IMR-90 (cell line): ENCODE data around the gene HPN. TPM values are rescaled to one million over a fixed set of nuclear protein-coding genes. Genes with fewer than 3 reads are reported as not detected.

Experiments used
- ATAC-seq: fragments of 200-7000 bp; cut with Tn5 transposase; 2 replicates; pipeline ENCODE4 v1.9.1; 2020; ENCODE audit warnings: low read depth, mild to moderate bottlenecking, moderate library complexity
- BruUV-seq: library from RNA; stranded (reverse); fragments of 400-500 nt; replicated peaks from 2 replicates; lab custom pipeline; 2021; lab: Mats Ljungman, UMichigan
- CTCF ChIA-PET: fragments of 300-600 bp; formaldehyde crosslinking; extraction: SDS; loops from one replicate; lab custom pipeline; 2021; ENCODE audit warnings: antibody characterized with exemption; lab: Yijun Ruan, JAX
- POLR2A ChIA-PET: fragments of 300-600 bp; sonication (Branson Sonifier 250); formaldehyde crosslinking; loops from one replicate; lab custom pipeline; 2022; ENCODE audit warnings: antibody characterized with exemption; ENCODE audit not compliant: unreplicated experiment; lab: Charles Lee
- DNase-seq: peaks from one replicate; pipeline ENCODE4 v3.0.0; 2013
- H2AFZ ChIP-seq: replicated peaks from 2 replicates; pipeline ENCODE3; 2013; ENCODE audit warnings: low read length, mild to moderate bottlenecking; ENCODE audit not compliant: poor library complexity
- H2AK5ac ChIP-seq: 2 replicates; pipeline ENCODE4 v1.6.1; 2013; ENCODE audit warnings: low read depth, low read length, inconsistent platforms
- H2AK9ac ChIP-seq: replicated peaks from 2 replicates; pipeline ENCODE3; 2013; ENCODE audit warnings: mild to moderate bottlenecking, low read depth, low read length, moderate library complexity; ENCODE audit not compliant: poor library complexity
- H2BK120ac ChIP-seq: 2 replicates; pipeline ENCODE4 v1.6.1; 2013; ENCODE audit warnings: low read depth, low read length, inconsistent platforms
- H2BK15ac ChIP-seq: 3 replicates; pipeline ENCODE4 v1.6.1; 2013; ENCODE audit warnings: low read depth, low read length, inconsistent platforms
- H2BK20ac ChIP-seq: 2 replicates; pipeline ENCODE4 v1.6.1; 2013; ENCODE audit warnings: low read depth, mild to moderate bottlenecking, inconsistent platforms, low read length, moderate library complexity
- H2BK5ac ChIP-seq: 2 replicates; pipeline ENCODE4 v1.6.1; 2013; ENCODE audit warnings: mild to moderate bottlenecking, low read depth, low read length, inconsistent platforms; ENCODE audit not compliant: poor library complexity, severe bottlenecking
- H3K14ac ChIP-seq: replicated peaks from 2 replicates; pipeline ENCODE4 v1.6.1; 2013; ENCODE audit warnings: low read depth, low read length, inconsistent platforms
- H3K18ac ChIP-seq: 2 replicates; pipeline ENCODE4 v1.6.1; 2013; ENCODE audit warnings: low read depth, low read length, control low read depth
- H3K23ac ChIP-seq: 2 replicates; pipeline ENCODE4 v1.6.1; 2013; ENCODE audit warnings: low read depth, low read length, inconsistent platforms
- H3K27ac ChIP-seq: 2 replicates; pipeline ENCODE4 v1.5.1; 2013; ENCODE audit warnings: mild to moderate bottlenecking, control low read depth, low read length; ENCODE audit not compliant: insufficient read depth
- H3K27me3 ChIP-seq: 2 replicates; pipeline ENCODE4 v1.6.1; 2013; ENCODE audit warnings: low read length; ENCODE audit not compliant: control insufficient read depth, insufficient read depth
- H3K36me3 ChIP-seq: 2 replicates; pipeline ENCODE4 v1.6.1; 2013; ENCODE audit warnings: low read length, mixed read lengths; ENCODE audit not compliant: control insufficient read depth, insufficient read depth
- H3K4ac ChIP-seq: 2 replicates; pipeline ENCODE4 v1.6.1; 2013; ENCODE audit warnings: low read depth, low read length, inconsistent platforms
- H3K4me1 ChIP-seq: 2 replicates; pipeline ENCODE4 v1.6.1; 2013; ENCODE audit warnings: low read length, mixed read lengths; ENCODE audit not compliant: control insufficient read depth, insufficient read depth
- H3K4me2 ChIP-seq: 2 replicates; pipeline ENCODE4 v1.6.1; 2013; ENCODE audit warnings: low read depth, mild to moderate bottlenecking, control low read depth, low read length, moderate library complexity
- H3K4me3 ChIP-seq: 2 replicates; pipeline ENCODE4 v1.5.1; 2013; ENCODE audit warnings: low read depth, mild to moderate bottlenecking, control low read depth, low read length, moderate library complexity; ENCODE audit not compliant: insufficient read depth
- H3K56ac ChIP-seq: 2 replicates; pipeline ENCODE4 v1.6.1; 2013; ENCODE audit warnings: low read length, inconsistent platforms; ENCODE audit not compliant: insufficient read depth; ENCODE audit errors: extremely low read depth
- H3K79me1 ChIP-seq, 2 experiments: 2 replicates each; pipeline ENCODE4 v1.6.1; 2013; ENCODE audit warnings: low read length in 2 of 2, inconsistent platforms in 1 of 2, low read depth in 1 of 2
- H3K9ac ChIP-seq: 2 replicates; pipeline ENCODE4 v1.6.1; 2013; ENCODE audit warnings: low read depth, low read length, control low read depth
- H3K9me1 ChIP-seq: 2 replicates; pipeline ENCODE4 v1.6.1; 2013; ENCODE audit warnings: low read length, inconsistent platforms; ENCODE audit not compliant: insufficient read depth
- H3K9me3 ChIP-seq: 2 replicates; pipeline ENCODE4 v1.6.1; 2013; ENCODE audit warnings: low read length; ENCODE audit not compliant: control insufficient read depth, insufficient read depth
- H4K20me1 ChIP-seq: 2 replicates; pipeline ENCODE4 v1.6.1; 2013; ENCODE audit warnings: low read length, inconsistent platforms; ENCODE audit not compliant: insufficient read depth
- H4K5ac ChIP-seq: 2 replicates; pipeline ENCODE4 v1.6.1; 2013; ENCODE audit warnings: mild to moderate bottlenecking, low read depth, low read length, control low read depth
- H4K8ac ChIP-seq, 2 experiments: 2 replicates each; pipeline ENCODE4 v1.6.1; 2013; ENCODE audit warnings: low read depth in 2 of 2, low read length in 2 of 2, control low read depth in 1 of 2, inconsistent platforms in 1 of 2
- H4K91ac ChIP-seq: 2 replicates; pipeline ENCODE4 v1.6.1; 2013; ENCODE audit warnings: low read depth, low read length, inconsistent platforms; ENCODE audit not compliant: insufficient read depth
- BHLHE40 ChIP-seq: fragments of 150-350 bp; IDR thresholded peaks from 2 replicates; pipeline ENCODE4 v1.6.1; 2016; ENCODE audit warnings: mild to moderate bottlenecking, low read depth, low read length
- MAFK ChIP-seq: IDR thresholded peaks from 2 replicates; pipeline ENCODE4 v1.6.1; 2012; ENCODE audit warnings: low read depth, low read length, improper control_type of control experiment
- MAZ ChIP-seq: IDR thresholded peaks from 2 replicates; pipeline ENCODE4 v1.6.1; 2012; ENCODE audit warnings: low read depth, mild to moderate bottlenecking, low read length, improper control_type of control experiment, moderate library complexity, borderline replicate concordance
- NFE2L2 ChIP-seq: fragments of 150-350 bp; IDR thresholded peaks from 2 replicates; pipeline ENCODE4 v1.6.1; 2016; ENCODE audit warnings: low read depth, mild to moderate bottlenecking, low read length
- RAD21 ChIP-seq: IDR thresholded peaks from 2 replicates; pipeline ENCODE4 v1.6.1; 2012; ENCODE audit warnings: low read length, improper control_type of control experiment
- RCOR1 ChIP-seq: IDR thresholded peaks from 2 replicates; pipeline ENCODE4 v1.6.1; 2012; ENCODE audit warnings: mild to moderate bottlenecking, low read length, improper control_type of control experiment; ENCODE audit not compliant: insufficient replicate concordance
- SMC3 ChIP-seq: fragments of 150-350 bp; IDR thresholded peaks from 2 replicates; pipeline ENCODE4 v1.6.1; 2016; ENCODE audit warnings: low read depth, mild to moderate bottlenecking, antibody characterized with exemption, low read length, moderate library complexity
- WGBS, 2 experiments: methylation state at CpG; one replicate each; pipeline versions ENCODE4 v1.1.5 to v1.1.7; 2013; ENCODE audit warnings: missing lambda C conversion rate in 2 of 2; ENCODE audit not compliant: insufficient read length in 1 of 2; ENCODE audit errors: extremely low coverage in 2 of 2; 5-methylcytosine and 5-hydroxymethylcytosine counted together
- dilution Hi-C: fragments of 300-500 bp; cut with HindIII; formaldehyde crosslinking; loops from one replicate; pipeline ENCODE4 v1.14.3; 2018; ENCODE audit warnings: low sequenced_read_pairs; ENCODE audit not compliant: unreplicated experiment
- in situ Hi-C: fragments of 300-500 bp; cut with MboI; formaldehyde crosslinking; loops from 3 replicates; pipeline ENCODE4 v1.14.3; 2019; ENCODE audit warnings: low sequenced_read_pairs, inconsistent platforms, mixed read lengths
- intact Hi-C: fragments of 100-400 bp; cut with micrococcal nuclease; formaldehyde crosslinking; loops from 2 replicates; pipeline ENCODE4 v1.10.0; 2022
- polyA plus RNA-seq, 3 experiments: library from polyadenylated mRNA; depleted of rRNA; stranded (reverse); fragments of >200 nt; gene quantifications; 2 replicates each; pipeline ENCODE4 v1.2.3, GENCODE V29; 2012; ENCODE audit warnings: low replicate concordance in 1 of 3
- total RNA-seq: library from RNA; depleted of rRNA; stranded (reverse); fragments of >200 nt; gene quantifications from 2 replicates; pipeline ENCODE4 v1.2.3, GENCODE V29; 2012
- TF ChIP-seq, protein P1 (sequence below): fragments of 150-350 bp; IDR thresholded peaks from 2 replicates; pipeline ENCODE4 v1.6.1; 2017; ENCODE audit warnings: mild to moderate bottlenecking, antibody characterized with exemption, low read length, low read depth

HPN gene
- total and polyA plus RNA-seq, 2 of the 4 experiments (the other 2 are of a cell fraction): not detected

- DNase-seq: no peak
- no peak overlapping the region for H2AK5ac ChIP-seq
- no peak overlapping the region for H3K23ac ChIP-seq
- H3K4me2 ChIP-seq: no peak overlapping the region
- in situ Hi-C loops (no loop called here), dilution Hi-C loops (no loop called here), intact Hi-C loops (no loop called here)
- no peak overlapping the region for H4K8ac ChIP-seq
- no peak overlapping the region for H3K14ac ChIP-seq
- no peak overlapping the region for H2BK20ac ChIP-seq
- H3K9me3 ChIP-seq: no peaks in the 10 kb centered on the region
- no peak overlapping the region for H3K56ac ChIP-seq
- no peaks in the 10 kb centered on the region; the same call in 1 of the 2 replicates for H3K9me1 ChIP-seq
- H2BK120ac ChIP-seq: no peak overlapping the region
- no peak overlapping the region for H3K18ac ChIP-seq
- no peak overlapping the region for H3K4ac ChIP-seq
- no peaks in the 10 kb centered on the region for H4K20me1 ChIP-seq
- H4K91ac ChIP-seq: no peak overlapping the region
- no peak for TF ChIP-seq MAFK
- TF ChIP-seq NFE2L2: no peak
- TF ChIP-seq SMC3: no peak
- TF ChIP-seq RCOR1: no peak
- TF ChIP-seq RAD21: no peak
- TF ChIP-seq BHLHE40: no peak
- TF ChIP-seq, protein P1, sequence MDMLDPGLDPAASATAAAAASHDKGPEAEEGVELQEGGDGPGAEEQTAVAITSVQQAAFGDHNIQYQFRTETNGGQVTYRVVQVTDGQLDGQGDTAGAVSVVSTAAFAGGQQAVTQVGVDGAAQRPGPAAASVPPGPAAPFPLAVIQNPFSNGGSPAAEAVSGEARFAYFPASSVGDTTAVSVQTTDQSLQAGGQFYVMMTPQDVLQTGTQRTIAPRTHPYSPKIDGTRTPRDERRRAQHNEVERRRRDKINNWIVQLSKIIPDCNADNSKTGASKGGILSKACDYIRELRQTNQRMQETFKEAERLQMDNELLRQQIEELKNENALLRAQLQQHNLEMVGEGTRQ: no peak
- no peak for TF ChIP-seq MAZ
- no peak for ATAC-seq
- no peak overlapping the region for H4K5ac ChIP-seq
- H2BK15ac ChIP-seq: no peak overlapping the region
- H2AK9ac ChIP-seq: peak overlapping the region; percentile 20
- H2AFZ ChIP-seq: no peak overlapping the region
- no peaks in the 10 kb centered on the region for H3K4me1 ChIP-seq
- BruUV-seq: no TSS peak
- CTCF ChIA-PET: no interaction called here
- no peak overlapping the region for H3K9ac ChIP-seq
- no peaks in the 10 kb centered on the region for H3K27me3 ChIP-seq
- H3K4me3 ChIP-seq: no peak overlapping the region
- no peak overlapping the region for H2BK5ac ChIP-seq
- H3K79me1 ChIP-seq: peaks cover 0 to 11% of the 10 kb centered on the region in 2 experiments; a peak in 3 of 4 replicates
- no peak overlapping the region for H3K27ac ChIP-seq
- POLR2A ChIA-PET: no interaction called here
- H3K36me3 ChIP-seq: peaks cover 74% of the 10 kb centered on the region
- WGBS, 2 experiments: no CpG with 5 or more reads among the region's 3 CpGs
These were observed 24.0 kb upstream of the HPN start for GRCh38 chr19:35017507-35017906.
